ENCODE measurements around the gene CAPN11. TPM values are rescaled to one million over a fixed set of nuclear protein-coding genes. Genes with fewer than 3 reads are reported as not detected.

CAPN11 gene
- total and polyA plus RNA-seq, 2 donors from 2014 or later, result 0.39 to 2.3 TPM

- peak in 2 of 5 donors; percentile 43 to 52 for DNase-seq
- H3K4me1 ChIP-seq (ENCODE audit: control insufficient read depth in 2 of 3, insufficient read depth in 2 of 3, low read depth in 1 of 3, low read length in 3 of 3), result peaks cover 0 to 32% (median 9%) of the 10 kb centered on the region in 3 donors
- TF ChIP-seq CTCF (IDR thresholded peaks at IDR 0.05; ENCODE audit: borderline replicate concordance, extremely low read depth, insufficient read depth), result no peak
- H3K36me3 ChIP-seq (ENCODE audit: control insufficient read depth in 2 of 3, insufficient read depth in 3 of 3, low read length in 3 of 3), result no peaks in the 10 kb centered on the region
- H3K9ac ChIP-seq (ENCODE audit: low read length in 3 of 3), result peak overlapping the region in 2 of 3 donors; percentile 48 to 85
- no peak for FAIRE-seq
- intact Hi-C loops (cut with DNase I), result no loop called here
- H3K27ac ChIP-seq (ENCODE audit: low read depth in 2 of 2, low read length in 2 of 2), result peak overlapping the region; percentile 83 to 91
- H3K27me3 ChIP-seq (ENCODE audit: control insufficient read depth, insufficient read depth, low read length), result no peaks in the 10 kb centered on the region
- H3K4me3 ChIP-seq (ENCODE audit: low read length in 3 of 3), result peak overlapping the region; percentile 24 to 65 (median 60)
- H3K9me3 ChIP-seq (ENCODE audit: control insufficient read depth in 2 of 3, insufficient read depth in 1 of 3, low read length in 3 of 3), result no peaks in the 10 kb centered on the region
Measured at GRCh38 chr6:44219815-44220784, 61.5 kb downstream of the CAPN11 start.

GRCh38 chr6:44220913-44221290 is 62.3 kb downstream of the CAPN11 start:
- Histone ChIP-seq H3K27ac (ENCODE audit: low read depth in 2 of 2, low read length in 2 of 2) (peak overlapping the region; percentile 86 to 91), H3K36me3 (ENCODE audit: control insufficient read depth in 2 of 3, insufficient read depth in 3 of 3, low read length in 3 of 3) (no peaks in the 10 kb centered on the region), H3K9me3 (ENCODE audit: control insufficient read depth in 2 of 3, insufficient read depth in 1 of 3, low read length in 3 of 3) (no peaks in the 10 kb centered on the region), H3K27me3 (ENCODE audit: control insufficient read depth, insufficient read depth, low read length) (no peaks in the 10 kb centered on the region), H3K4me3 (ENCODE audit: low read length in 3 of 3) (no peak overlapping the region), H3K4me1 (ENCODE audit: control insufficient read depth in 2 of 3, insufficient read depth in 2 of 3, low read depth in 1 of 3, low read length in 3 of 3) (peaks cover 0 to 32% (median 14%) of the 10 kb centered on the region in 3 donors), H3K9ac (ENCODE audit: low read length in 3 of 3) (no peak overlapping the region)
- FAIRE-seq, result no peak
- no peak for TF ChIP-seq CTCF (IDR thresholded peaks at IDR 0.05; ENCODE audit: borderline replicate concordance, extremely low read depth, insufficient read depth)
- peak in 1 of 5 donors; percentile 49 for DNase-seq
- intact Hi-C loops (cut with DNase I), result no loop called here

GRCh38 chr6:44221291-44221960 is 62.8 kb downstream of the CAPN11 start:
- Histone ChIP-seq H3K27me3 (ENCODE audit: control insufficient read depth, insufficient read depth, low read length) (no peaks in the 10 kb centered on the region), H3K4me3 (ENCODE audit: low read length in 3 of 3) (no peak overlapping the region), H3K27ac (ENCODE audit: low read depth in 2 of 2, low read length in 2 of 2) (peak overlapping the region; percentile 86 to 91), H3K9me3 (ENCODE audit: control insufficient read depth in 2 of 3, insufficient read depth in 1 of 3, low read length in 3 of 3) (no peaks in the 10 kb centered on the region), H3K36me3 (ENCODE audit: control insufficient read depth in 2 of 3, insufficient read depth in 3 of 3, low read length in 3 of 3) (no peaks in the 10 kb centered on the region), H3K4me1 (ENCODE audit: control insufficient read depth in 2 of 3, insufficient read depth in 2 of 3, low read depth in 1 of 3, low read length in 3 of 3) (peaks cover 0 to 35% (median 14%) of the 10 kb centered on the region in 3 donors), H3K9ac (ENCODE audit: low read length in 3 of 3) (peak overlapping the region in 1 of 3 donors; percentile 3)
- intact Hi-C loops (cut with DNase I), result no loop called here
- FAIRE-seq, result no peak
- peak; percentile 65 to 97 (median 80) for DNase-seq
- peak; percentile 76 for TF ChIP-seq CTCF (IDR thresholded peaks at IDR 0.05; ENCODE audit: borderline replicate concordance, extremely low read depth, insufficient read depth)
